ENCODE results near the gene SLC35B3.
"Not testable (repeated sequence)": the region's sequence is repeated elsewhere in the genome, so short reads cannot be mapped to it uniquely, and the experiment has no call there.

SLC35B3 gene

DNA sequence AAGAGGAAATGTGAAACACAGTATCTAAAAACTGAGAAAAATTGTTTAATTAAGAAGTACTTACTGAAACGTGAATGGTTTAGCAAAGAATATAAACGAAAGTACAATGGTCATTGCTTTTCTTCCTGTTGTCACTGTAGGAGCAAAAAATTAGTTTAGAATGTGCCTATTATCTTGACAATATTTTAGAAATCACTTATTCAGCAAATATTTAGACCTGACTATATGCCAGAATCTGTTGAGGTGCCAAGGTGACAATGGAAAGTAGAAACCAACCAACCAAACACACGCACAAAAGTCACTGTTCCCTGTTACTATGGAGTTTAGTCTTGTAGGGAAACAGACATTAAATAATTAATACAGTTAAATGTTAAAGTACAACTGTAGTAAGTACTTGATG lies 20.5 kb downstream of the SLC35B3 start:
- no peak for DNase-seq (ENCODE audit: low read depth)

- DNase-seq (ENCODE audit: low read depth): not testable (repeated sequence)
These were observed 29.4 kb downstream of the SLC35B3 start for GRCh38 chr6:8405946-8406345.

GRCh38 chr6:8402546-8402945 lies 32.8 kb downstream of the SLC35B3 start:
- no peak for DNase-seq (ENCODE audit: low read depth)

GRCh38 chr6:8400663-8401062 lies 34.7 kb downstream of the SLC35B3 start:
- DNase-seq (ENCODE audit: low read depth): no peak

DNA sequence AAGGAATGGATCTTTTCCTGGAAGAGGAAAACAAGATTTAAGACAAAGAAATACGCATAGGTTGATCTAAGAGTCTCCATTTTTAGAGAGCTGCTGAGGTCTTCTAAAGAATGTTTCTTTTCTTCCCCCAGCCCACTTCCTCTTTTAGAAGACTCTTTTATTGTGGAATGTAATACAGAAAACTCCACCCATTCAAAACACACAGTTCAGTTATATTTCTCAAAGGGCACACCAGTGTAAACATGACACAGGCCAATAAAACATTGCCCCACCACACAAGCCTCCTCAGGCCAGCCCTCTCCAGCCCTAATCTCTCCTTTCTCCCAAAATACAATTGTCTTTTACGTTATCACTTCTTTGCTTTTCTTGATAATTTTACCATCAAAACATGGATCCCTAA lies 42.8 kb downstream of the SLC35B3 start:
- DNase-seq (ENCODE audit: low read depth): no peak

DNA sequence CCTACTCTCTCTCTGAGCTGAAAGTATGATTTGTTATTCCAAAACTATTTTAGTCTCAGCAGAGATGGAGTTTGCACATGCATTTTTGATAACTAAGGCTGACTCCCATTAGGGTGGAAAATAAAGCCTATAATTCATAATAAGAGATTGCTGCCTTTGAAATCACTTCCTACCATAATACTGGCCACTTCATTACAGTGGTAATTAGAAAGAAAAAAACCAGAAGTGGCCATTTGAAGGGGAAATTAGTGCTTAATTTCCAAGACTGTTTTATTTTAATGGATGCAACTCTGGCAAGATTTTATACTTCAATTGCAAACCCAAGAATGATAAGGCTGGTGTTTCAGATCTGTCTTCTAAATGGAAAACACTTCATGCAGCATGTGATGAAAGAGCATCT lies 43.4 kb downstream of the SLC35B3 start:
- no peak for DNase-seq (ENCODE audit: low read depth)

DNA sequence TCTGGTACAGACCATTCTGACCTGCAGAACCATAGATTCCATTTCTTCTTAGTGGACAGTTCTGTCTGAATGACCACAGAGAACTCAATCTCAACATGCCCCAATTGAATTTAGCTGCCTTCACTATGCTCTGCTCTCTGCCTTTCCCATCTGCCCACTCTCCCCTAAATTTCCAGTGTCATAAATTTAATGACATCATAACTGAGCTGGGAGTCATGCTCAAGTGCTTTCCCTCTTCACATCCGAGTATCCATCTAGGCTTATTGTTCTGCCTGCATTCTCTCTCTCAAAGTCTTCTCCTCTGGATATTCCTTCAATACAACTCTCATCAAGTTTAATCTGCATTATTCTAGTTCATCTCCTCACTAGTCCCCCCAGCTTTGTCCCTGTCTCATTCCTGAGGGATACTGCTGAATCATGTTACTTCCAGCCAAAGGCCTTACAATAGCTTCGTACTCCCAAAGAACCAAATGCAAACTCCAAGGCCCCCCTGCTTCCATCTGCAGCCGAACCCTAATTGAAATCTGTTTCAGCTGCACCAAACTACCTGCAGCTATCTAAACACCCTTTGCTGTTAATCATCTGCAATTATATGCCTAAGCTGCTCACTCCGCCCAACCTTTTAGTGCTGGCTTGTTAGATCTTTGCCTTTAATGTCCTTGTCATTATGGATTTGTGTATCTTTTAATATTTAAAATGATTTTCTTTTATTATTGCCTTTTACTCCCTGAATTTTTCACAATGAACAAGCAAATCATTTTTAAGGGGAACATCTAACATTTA lies 46.1 kb downstream of the SLC35B3 start:
- no peak for DNase-seq (ENCODE audit: low read depth)

GRCh38 chr6:8387942-8388437 lies 47.4 kb downstream of the SLC35B3 start:
- DNase-seq (ENCODE audit: low read depth): no peak

DNA sequence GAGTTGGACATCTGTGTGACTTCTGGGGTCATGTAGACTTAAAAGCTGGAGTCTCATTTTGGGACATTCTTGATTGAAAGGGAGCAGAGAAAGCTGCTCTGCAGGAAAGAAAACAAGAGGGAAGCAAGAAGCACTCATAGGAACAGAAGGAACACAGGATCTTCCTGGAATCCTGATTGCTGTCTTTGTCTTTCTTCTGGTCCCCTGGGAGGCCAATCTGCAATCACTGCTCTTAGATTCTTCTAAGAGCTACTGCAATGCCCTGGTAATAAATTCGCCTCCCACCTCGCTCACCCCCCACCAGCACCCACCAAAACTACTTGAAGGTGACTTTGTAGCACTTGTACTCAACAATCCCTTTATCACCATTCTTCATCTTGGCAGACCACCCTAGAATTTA lies 51.8 kb downstream of the SLC35B3 start:
- DNase-seq (ENCODE audit: low read depth): no peak

- no peak for DNase-seq (ENCODE audit: low read depth)
These were observed 52.9 kb downstream of the SLC35B3 start for GRCh38 chr6:8382434-8382833.

GRCh38 chr6:8375916-8376315 lies 59.4 kb downstream of the SLC35B3 start:
- no peak for DNase-seq (ENCODE audit: low read depth)

Data from non-pigmented ciliary epithelial cell (primary cell).